ENCODE measurements around the gene RGS6. TPM values are rescaled to one million over a fixed set of nuclear protein-coding genes. Genes with fewer than 3 reads are reported as not detected.

The RGS6 gene
- total and polyA plus RNA-seq, 2 of the 4 experiments (the other 2 are of a cell fraction) = not detected

DNA sequence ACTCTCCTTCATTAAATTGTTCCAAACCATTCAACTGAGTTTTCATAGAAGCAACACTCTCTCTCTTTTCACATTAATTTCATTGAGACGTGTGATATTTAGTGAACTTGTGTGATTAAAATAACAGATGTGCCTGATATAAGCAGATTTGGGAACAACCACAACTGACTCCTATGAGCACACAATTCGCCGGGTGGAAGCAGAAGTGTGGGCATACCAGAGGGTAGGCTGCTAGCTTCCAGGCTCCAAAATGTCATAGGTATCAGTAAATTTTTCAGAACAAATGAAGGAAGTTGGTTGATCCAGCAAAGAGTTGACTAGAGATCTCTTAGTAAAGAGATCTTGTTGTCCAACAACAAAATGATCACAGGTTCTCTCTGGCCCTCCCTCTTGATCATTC is 532.0 kb downstream of the RGS6 start:
- no peaks in the 10 kb centered on the region for H3K4me1 ChIP-seq (ENCODE audit: control insufficient read depth, insufficient read depth, low read length)
- BruUV-seq (replicated peaks) = no TSS peak
- H3K79me1 ChIP-seq (ENCODE audit: low read depth in 1 of 2, low read length in 2 of 2) = no peaks in the 10 kb centered on the region
- H3K4me2 ChIP-seq (ENCODE audit: low read depth, low read length) = no peak overlapping the region
- no peak overlapping the region for H2AFZ ChIP-seq (replicated peaks; ENCODE audit: low read length, poor library complexity)
- no peak overlapping the region for H4K5ac ChIP-seq (ENCODE audit: low read depth, low read length)
- H3K14ac ChIP-seq (replicated peaks; ENCODE audit: low read depth, low read length) = no peak overlapping the region
- no peak overlapping the region for H3K9ac ChIP-seq (ENCODE audit: low read depth, low read length)
- H2AK5ac ChIP-seq (ENCODE audit: low read depth, low read length) = no peak overlapping the region
- no peak overlapping the region for H2BK5ac ChIP-seq (ENCODE audit: low read depth, low read length, poor library complexity, severe bottlenecking)
- CTCF ChIA-PET = no interaction called here
- in situ Hi-C loops (cut with MboI; ENCODE audit: low sequenced_read_pairs) (no loop called here), intact Hi-C loops (cut with micrococcal nuclease) (no loop called here), dilution Hi-C loops (cut with HindIII; ENCODE audit: low sequenced_read_pairs, unreplicated experiment) (no loop called here)
- no peak for DNase-seq
- H3K18ac ChIP-seq (ENCODE audit: low read depth, low read length) = no peak overlapping the region
- H3K4me3 ChIP-seq (ENCODE audit: insufficient read depth, low read depth, low read length) = no peak overlapping the region
- no peaks in the 10 kb centered on the region for H3K9me1 ChIP-seq (ENCODE audit: insufficient read depth, low read length)
- no peaks in the 10 kb centered on the region for H3K36me3 ChIP-seq (ENCODE audit: control insufficient read depth, insufficient read depth, low read length)
- WGBS, 2 experiments (ENCODE audit: extremely low coverage in 2 of 2, insufficient read length in 1 of 2) = 81% methylated on average over 2 of the region's 3 CpGs; no CpG with 5 or more reads in 1 of the 2 experiments
- no peak overlapping the region for H3K23ac ChIP-seq (ENCODE audit: low read depth, low read length)
- peaks cover 6% of the 10 kb centered on the region for H3K27me3 ChIP-seq (ENCODE audit: control insufficient read depth, insufficient read depth, low read length)
- no peak overlapping the region for H2BK120ac ChIP-seq (ENCODE audit: low read depth, low read length)
- no peak overlapping the region for H2AK9ac ChIP-seq (replicated peaks; ENCODE audit: low read depth, low read length, poor library complexity)
- H3K9me3 ChIP-seq (ENCODE audit: control insufficient read depth, insufficient read depth, low read length) = no peaks in the 10 kb centered on the region; the same call in 1 of the 2 replicates
- no peaks in the 10 kb centered on the region for H4K20me1 ChIP-seq (ENCODE audit: insufficient read depth, low read length)
- no peak overlapping the region for H3K4ac ChIP-seq (ENCODE audit: low read depth, low read length)
- no peak overlapping the region for H4K8ac ChIP-seq (ENCODE audit: low read depth in 2 of 2, low read length in 2 of 2)
- H3K27ac ChIP-seq (ENCODE audit: insufficient read depth, low read length) = no peak overlapping the region
- POLR2A ChIA-PET (ENCODE audit: unreplicated experiment) = interaction anchor here (0.6 kb wide), 1 partner anchor 1546 kb away, joined by 3 read pairs; no protein-coding TSS in a partner anchor
- H2BK15ac ChIP-seq (ENCODE audit: low read depth, low read length) = no peak overlapping the region
- TF ChIP-seq NFE2L2 (IDR thresholded peaks at IDR 0.05; ENCODE audit: low read depth, low read length) = no peak
- TF ChIP-seq MAZ (IDR thresholded peaks at IDR 0.05; ENCODE audit: borderline replicate concordance, low read depth, low read length) = no peak
- TF ChIP-seq, protein P1, sequence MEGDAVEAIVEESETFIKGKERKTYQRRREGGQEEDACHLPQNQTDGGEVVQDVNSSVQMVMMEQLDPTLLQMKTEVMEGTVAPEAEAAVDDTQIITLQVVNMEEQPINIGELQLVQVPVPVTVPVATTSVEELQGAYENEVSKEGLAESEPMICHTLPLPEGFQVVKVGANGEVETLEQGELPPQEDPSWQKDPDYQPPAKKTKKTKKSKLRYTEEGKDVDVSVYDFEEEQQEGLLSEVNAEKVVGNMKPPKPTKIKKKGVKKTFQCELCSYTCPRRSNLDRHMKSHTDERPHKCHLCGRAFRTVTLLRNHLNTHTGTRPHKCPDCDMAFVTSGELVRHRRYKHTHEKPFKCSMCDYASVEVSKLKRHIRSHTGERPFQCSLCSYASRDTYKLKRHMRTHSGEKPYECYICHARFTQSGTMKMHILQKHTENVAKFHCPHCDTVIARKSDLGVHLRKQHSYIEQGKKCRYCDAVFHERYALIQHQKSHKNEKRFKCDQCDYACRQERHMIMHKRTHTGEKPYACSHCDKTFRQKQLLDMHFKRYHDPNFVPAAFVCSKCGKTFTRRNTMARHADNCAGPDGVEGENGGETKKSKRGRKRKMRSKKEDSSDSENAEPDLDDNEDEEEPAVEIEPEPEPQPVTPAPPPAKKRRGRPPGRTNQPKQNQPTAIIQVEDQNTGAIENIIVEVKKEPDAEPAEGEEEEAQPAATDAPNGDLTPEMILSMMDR (conservative IDR thresholded peaks at IDR 0.05; ENCODE audit: low read depth, low read length) = no peak
- TF ChIP-seq RCOR1 (IDR thresholded peaks at IDR 0.05; ENCODE audit: insufficient replicate concordance, low read length) = no peak
- no peak for TF ChIP-seq MXI1 (IDR thresholded peaks at IDR 0.05; ENCODE audit: borderline replicate concordance, low read depth, low read length)
- TF ChIP-seq CHD1 (IDR thresholded peaks at IDR 0.05; ENCODE audit: low read depth, low read length) = no peak
- no peak for TF ChIP-seq RAD21 (IDR thresholded peaks at IDR 0.05; ENCODE audit: low read length)
- TF ChIP-seq FOS (IDR thresholded peaks at IDR 0.05; ENCODE audit: low read depth, low read length) = no peak
- no peak for TF ChIP-seq BHLHE40 (IDR thresholded peaks at IDR 0.05; ENCODE audit: low read depth, low read length)
- TF ChIP-seq, protein P2, sequence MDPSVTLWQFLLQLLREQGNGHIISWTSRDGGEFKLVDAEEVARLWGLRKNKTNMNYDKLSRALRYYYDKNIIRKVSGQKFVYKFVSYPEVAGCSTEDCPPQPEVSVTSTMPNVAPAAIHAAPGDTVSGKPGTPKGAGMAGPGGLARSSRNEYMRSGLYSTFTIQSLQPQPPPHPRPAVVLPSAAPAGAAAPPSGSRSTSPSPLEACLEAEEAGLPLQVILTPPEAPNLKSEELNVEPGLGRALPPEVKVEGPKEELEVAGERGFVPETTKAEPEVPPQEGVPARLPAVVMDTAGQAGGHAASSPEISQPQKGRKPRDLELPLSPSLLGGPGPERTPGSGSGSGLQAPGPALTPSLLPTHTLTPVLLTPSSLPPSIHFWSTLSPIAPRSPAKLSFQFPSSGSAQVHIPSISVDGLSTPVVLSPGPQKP (IDR thresholded peaks at IDR 0.05; ENCODE audit: borderline replicate concordance, low read depth, low read length) = no peak
- no peak for TF ChIP-seq CEBPB (IDR thresholded peaks at IDR 0.05; ENCODE audit: low read depth, low read length)
- no peak overlapping the region for H4K91ac ChIP-seq (ENCODE audit: insufficient read depth, low read depth, low read length)
- no peak for ATAC-seq (ENCODE audit: low read depth)
- no peak overlapping the region for H3K56ac ChIP-seq (ENCODE audit: extremely low read depth, insufficient read depth, low read length)
- no peak overlapping the region for H2BK20ac ChIP-seq (ENCODE audit: low read depth, low read length)
